ENCODE results near the gene NUDT4. TPM values are rescaled to one million over a fixed set of nuclear protein-coding genes. Genes with fewer than 3 reads are reported as not detected.

Gene NUDT4
- total RNA-seq, 1 donor from 2014 or later = 93.9 TPM

- H3K9me3 Mint-ChIP-seq = no peaks in the 10 kb centered on the region
- no peak overlapping the region for H3K4me3 Mint-ChIP-seq (ENCODE audit: low read depth)
- DNase-seq (ENCODE audit: low spot score) = no peak
- peaks cover 4% of the 10 kb centered on the region for H3K4me1 Mint-ChIP-seq (ENCODE audit: low read depth)
- no peaks in the 10 kb centered on the region for H3K36me3 Mint-ChIP-seq (ENCODE audit: low read depth)
- H3K27me3 Mint-ChIP-seq (ENCODE audit: low read depth) = no peaks in the 10 kb centered on the region
- intact Hi-C loops (cut with micrococcal nuclease) = no loop called here
- H3K27ac Mint-ChIP-seq = no peak overlapping the region
These were observed 21.5 kb upstream of the NUDT4 start for GRCh38 chr12:93356214-93356613.

- Mint-ChIP-seq H3K27ac (no peak overlapping the region), H3K4me1 (ENCODE audit: low read depth) (peaks cover 3% of the 10 kb centered on the region), H3K36me3 (ENCODE audit: low read depth) (no peaks in the 10 kb centered on the region), H3K27me3 (ENCODE audit: low read depth) (no peaks in the 10 kb centered on the region), H3K9me3 (no peaks in the 10 kb centered on the region), H3K4me3 (ENCODE audit: low read depth) (no peak overlapping the region)
- DNase-seq (ENCODE audit: low spot score) = no peak
- intact Hi-C loops (cut with micrococcal nuclease) = no loop called here
These were observed 19.7 kb upstream of the NUDT4 start for GRCh38 chr12:93358058-93358457.

- no peak overlapping the region for H3K4me3 Mint-ChIP-seq (ENCODE audit: low read depth)
- H3K27ac Mint-ChIP-seq = no peak overlapping the region
- H3K4me1 Mint-ChIP-seq (ENCODE audit: low read depth) = peaks cover 10% of the 10 kb centered on the region
- no peaks in the 10 kb centered on the region for H3K27me3 Mint-ChIP-seq (ENCODE audit: low read depth)
- no peak for DNase-seq (ENCODE audit: low spot score)
- no peaks in the 10 kb centered on the region for H3K36me3 Mint-ChIP-seq (ENCODE audit: low read depth)
- H3K9me3 Mint-ChIP-seq = no peaks in the 10 kb centered on the region
- intact Hi-C loops (cut with micrococcal nuclease) = no loop called here
These were observed 18.9 kb upstream of the NUDT4 start for GRCh38 chr12:93358821-93359220.

GRCh38 chr12:93360688-93361087, 17.0 kb upstream of the NUDT4 start:
- H3K27ac Mint-ChIP-seq = no peak overlapping the region
- no peaks in the 10 kb centered on the region for H3K27me3 Mint-ChIP-seq (ENCODE audit: low read depth)
- H3K9me3 Mint-ChIP-seq = no peaks in the 10 kb centered on the region
- no peak for DNase-seq (ENCODE audit: low spot score)
- intact Hi-C loops (cut with micrococcal nuclease) = no loop called here
- peaks cover 17% of the 10 kb centered on the region for H3K4me1 Mint-ChIP-seq (ENCODE audit: low read depth)
- H3K4me3 Mint-ChIP-seq (ENCODE audit: low read depth) = no peak overlapping the region
- no peaks in the 10 kb centered on the region for H3K36me3 Mint-ChIP-seq (ENCODE audit: low read depth)

GRCh38 chr12:93361151-93361919, 16.4 kb upstream of the NUDT4 start:
- peaks cover 17% of the 10 kb centered on the region for H3K4me1 Mint-ChIP-seq (ENCODE audit: low read depth)
- no peaks in the 10 kb centered on the region for H3K9me3 Mint-ChIP-seq
- no peak overlapping the region for H3K4me3 Mint-ChIP-seq (ENCODE audit: low read depth)
- DNase-seq (ENCODE audit: low spot score) = no peak
- no peaks in the 10 kb centered on the region for H3K36me3 Mint-ChIP-seq (ENCODE audit: low read depth)
- H3K27me3 Mint-ChIP-seq (ENCODE audit: low read depth) = no peaks in the 10 kb centered on the region
- no peak overlapping the region for H3K27ac Mint-ChIP-seq
- intact Hi-C loops (cut with micrococcal nuclease) = no loop called here

- DNase-seq (ENCODE audit: low spot score) = no peak
- H3K27me3 Mint-ChIP-seq (ENCODE audit: low read depth) = no peaks in the 10 kb centered on the region
- no peaks in the 10 kb centered on the region for H3K36me3 Mint-ChIP-seq (ENCODE audit: low read depth)
- peak overlapping the region; percentile 64 for H3K27ac Mint-ChIP-seq
- peaks cover 17% of the 10 kb centered on the region for H3K4me1 Mint-ChIP-seq (ENCODE audit: low read depth)
- intact Hi-C loops (cut with micrococcal nuclease) = no loop called here
- no peaks in the 10 kb centered on the region for H3K9me3 Mint-ChIP-seq
- H3K4me3 Mint-ChIP-seq (ENCODE audit: low read depth) = peak overlapping the region; percentile 49
These were observed 13.9 kb upstream of the NUDT4 start for GRCh38 chr12:93363841-93364297.

GRCh38 chr12:93365616-93366405, 11.9 kb upstream of the NUDT4 start:
- H3K27ac Mint-ChIP-seq = no peak overlapping the region
- intact Hi-C loops (cut with micrococcal nuclease) = no loop called here
- H3K4me3 Mint-ChIP-seq (ENCODE audit: low read depth) = no peak overlapping the region
- no peaks in the 10 kb centered on the region for H3K36me3 Mint-ChIP-seq (ENCODE audit: low read depth)
- DNase-seq (ENCODE audit: low spot score) = no peak
- no peaks in the 10 kb centered on the region for H3K9me3 Mint-ChIP-seq
- H3K4me1 Mint-ChIP-seq (ENCODE audit: low read depth) = peaks cover 17% of the 10 kb centered on the region
- no peaks in the 10 kb centered on the region for H3K27me3 Mint-ChIP-seq (ENCODE audit: low read depth)

- Mint-ChIP-seq H3K9me3 (no peaks in the 10 kb centered on the region), H3K4me3 (ENCODE audit: low read depth) (no peak overlapping the region), H3K27me3 (ENCODE audit: low read depth) (no peaks in the 10 kb centered on the region), H3K27ac (no peak overlapping the region), H3K36me3 (ENCODE audit: low read depth) (no peaks in the 10 kb centered on the region), H3K4me1 (ENCODE audit: low read depth) (peaks cover 17% of the 10 kb centered on the region)
- intact Hi-C loops (cut with micrococcal nuclease) = no loop called here
- no peak for DNase-seq (ENCODE audit: low spot score)
These were observed 11.3 kb upstream of the NUDT4 start for GRCh38 chr12:93366422-93366821.

GRCh38 chr12:93368766-93369165, 9.0 kb upstream of the NUDT4 start:
- no peaks in the 10 kb centered on the region for H3K9me3 Mint-ChIP-seq
- H3K27me3 Mint-ChIP-seq (ENCODE audit: low read depth) = peaks cover 2% of the 10 kb centered on the region
- peaks cover 8% of the 10 kb centered on the region for H3K4me1 Mint-ChIP-seq (ENCODE audit: low read depth)
- H3K27ac Mint-ChIP-seq = no peak overlapping the region
- DNase-seq (ENCODE audit: low spot score) = no peak
- intact Hi-C loops (cut with micrococcal nuclease) = no loop called here
- no peak overlapping the region for H3K4me3 Mint-ChIP-seq (ENCODE audit: low read depth)
- H3K36me3 Mint-ChIP-seq (ENCODE audit: low read depth) = no peaks in the 10 kb centered on the region

- Mint-ChIP-seq H3K27ac (no peak overlapping the region), H3K4me3 (ENCODE audit: low read depth) (no peak overlapping the region), H3K27me3 (ENCODE audit: low read depth) (peaks cover 3% of the 10 kb centered on the region), H3K36me3 (ENCODE audit: low read depth) (no peaks in the 10 kb centered on the region), H3K4me1 (ENCODE audit: low read depth) (peaks cover 8% of the 10 kb centered on the region), H3K9me3 (no peaks in the 10 kb centered on the region)
- no peak for DNase-seq (ENCODE audit: low spot score)
- intact Hi-C loops (cut with micrococcal nuclease) = no loop called here
These were observed 8.2 kb upstream of the NUDT4 start for GRCh38 chr12:93369505-93369904.

GRCh38 chr12:93370947-93371346, 6.8 kb upstream of the NUDT4 start:
- Mint-ChIP-seq H3K4me1 (ENCODE audit: low read depth) (peaks cover 7% of the 10 kb centered on the region), H3K36me3 (ENCODE audit: low read depth) (no peaks in the 10 kb centered on the region), H3K27me3 (ENCODE audit: low read depth) (peaks cover 3% of the 10 kb centered on the region), H3K27ac (no peak overlapping the region), H3K4me3 (ENCODE audit: low read depth) (no peak overlapping the region), H3K9me3 (no peaks in the 10 kb centered on the region)
- intact Hi-C loops (cut with micrococcal nuclease) = no loop called here
- DNase-seq (ENCODE audit: low spot score) = no peak

- Mint-ChIP-seq H3K36me3 (ENCODE audit: low read depth) (peaks cover 7% of the 10 kb centered on the region), H3K4me1 (ENCODE audit: low read depth) (peaks cover 18% of the 10 kb centered on the region), H3K27me3 (ENCODE audit: low read depth) (peaks cover 3% of the 10 kb centered on the region), H3K27ac (no peak overlapping the region), H3K9me3 (no peaks in the 10 kb centered on the region), H3K4me3 (ENCODE audit: low read depth) (no peak overlapping the region)
- DNase-seq (ENCODE audit: low spot score) = no peak
- intact Hi-C loops (cut with micrococcal nuclease) = no loop called here
These were observed 3.6 kb upstream of the NUDT4 start for GRCh38 chr12:93373961-93374656.

GRCh38 chr12:93375906-93376305, 1.8 kb upstream of the NUDT4 start:
- Mint-ChIP-seq H3K27ac (no peak overlapping the region), H3K9me3 (no peaks in the 10 kb centered on the region), H3K27me3 (ENCODE audit: low read depth) (peaks cover 3% of the 10 kb centered on the region), H3K36me3 (ENCODE audit: low read depth) (peaks cover 20% of the 10 kb centered on the region), H3K4me3 (ENCODE audit: low read depth) (no peak overlapping the region), H3K4me1 (ENCODE audit: low read depth) (peaks cover 24% of the 10 kb centered on the region)
- intact Hi-C loops (cut with micrococcal nuclease) = loop anchor here (5.0 kb wide), 3 partner anchors 134 to 449 kb away; partner anchors contain the start of genes CRADD and EEA1
- no peak for DNase-seq (ENCODE audit: low spot score)
